ENCODE data around the gene CCNY. TPM values are rescaled to one million over a fixed set of nuclear protein-coding genes. Genes with fewer than 3 reads are reported as not detected.
A peak's percentile ranks its signal among the peaks of the same experiment; 100 is the strongest.

The CCNY gene
- total RNA-seq, 1 donor from 2014 or later = 41.3 TPM

DNA sequence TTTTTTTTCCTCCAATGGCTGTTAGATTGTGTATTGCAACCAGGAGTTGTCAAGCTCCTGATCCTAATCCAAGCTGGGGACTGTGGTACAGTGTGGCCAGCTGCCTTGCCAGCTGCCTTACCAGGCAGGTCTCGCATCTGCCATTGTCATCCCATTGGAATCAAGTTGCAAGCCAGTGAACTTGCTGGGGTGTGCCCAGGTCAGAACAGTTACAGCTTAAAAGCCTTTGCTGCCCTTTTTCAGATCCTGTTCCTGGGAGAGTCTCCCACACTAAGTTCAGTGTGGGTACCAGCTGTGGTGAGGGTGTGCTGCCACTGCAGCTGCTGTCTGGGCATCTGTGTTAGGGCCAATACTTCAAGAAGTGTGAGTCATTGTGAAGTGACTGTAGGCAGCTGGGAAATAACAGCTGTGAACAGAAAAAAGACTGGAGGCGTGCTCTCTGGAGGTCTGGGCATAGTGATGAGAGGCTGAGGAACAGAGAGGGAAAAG, 72.8 kb downstream of the CCNY start:
- Histone ChIP-seq H3K36me3 (ENCODE audit: control insufficient read depth, insufficient read depth, low read length) (no peaks in the 10 kb centered on the region), H3K4me3 (ENCODE audit: low read depth, low read length) (no peak overlapping the region), H3K27me3 (ENCODE audit: control insufficient read depth, insufficient read depth, low read length) (no peaks in the 10 kb centered on the region)
- DNase-seq (ENCODE audit: low read depth) = peak; percentile 83
- TF ChIP-seq, protein P1, sequence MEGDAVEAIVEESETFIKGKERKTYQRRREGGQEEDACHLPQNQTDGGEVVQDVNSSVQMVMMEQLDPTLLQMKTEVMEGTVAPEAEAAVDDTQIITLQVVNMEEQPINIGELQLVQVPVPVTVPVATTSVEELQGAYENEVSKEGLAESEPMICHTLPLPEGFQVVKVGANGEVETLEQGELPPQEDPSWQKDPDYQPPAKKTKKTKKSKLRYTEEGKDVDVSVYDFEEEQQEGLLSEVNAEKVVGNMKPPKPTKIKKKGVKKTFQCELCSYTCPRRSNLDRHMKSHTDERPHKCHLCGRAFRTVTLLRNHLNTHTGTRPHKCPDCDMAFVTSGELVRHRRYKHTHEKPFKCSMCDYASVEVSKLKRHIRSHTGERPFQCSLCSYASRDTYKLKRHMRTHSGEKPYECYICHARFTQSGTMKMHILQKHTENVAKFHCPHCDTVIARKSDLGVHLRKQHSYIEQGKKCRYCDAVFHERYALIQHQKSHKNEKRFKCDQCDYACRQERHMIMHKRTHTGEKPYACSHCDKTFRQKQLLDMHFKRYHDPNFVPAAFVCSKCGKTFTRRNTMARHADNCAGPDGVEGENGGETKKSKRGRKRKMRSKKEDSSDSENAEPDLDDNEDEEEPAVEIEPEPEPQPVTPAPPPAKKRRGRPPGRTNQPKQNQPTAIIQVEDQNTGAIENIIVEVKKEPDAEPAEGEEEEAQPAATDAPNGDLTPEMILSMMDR (IDR thresholded peaks at IDR 0.05; ENCODE audit: insufficient read depth, low read length, poor library complexity, severe bottlenecking) = no peak

DNA sequence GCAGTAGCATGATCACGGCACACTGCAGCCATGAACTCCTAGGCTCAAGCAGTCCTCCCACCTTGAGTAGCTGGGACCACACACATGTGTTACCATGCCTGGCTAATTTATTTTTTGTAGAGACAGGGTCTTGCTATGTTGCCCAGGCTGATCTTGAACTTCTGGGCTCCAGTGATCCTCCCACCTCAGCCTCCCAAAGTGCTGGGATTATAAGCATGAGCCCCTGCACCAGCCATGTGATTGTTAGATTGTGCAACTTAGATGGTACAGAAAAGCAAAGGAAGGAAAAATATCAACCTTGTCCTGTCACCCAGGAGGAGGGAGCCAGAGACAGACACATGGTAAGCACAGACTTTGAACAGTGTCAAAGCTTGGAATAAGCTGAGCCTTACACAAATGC, 73.5 kb downstream of the CCNY start:
- no peak for DNase-seq (ENCODE audit: low read depth)
- no peaks in the 10 kb centered on the region for H3K27me3 ChIP-seq (ENCODE audit: control insufficient read depth, insufficient read depth, low read length)
- no peak overlapping the region for H3K4me3 ChIP-seq (ENCODE audit: low read depth, low read length)
- TF ChIP-seq, protein P1 (IDR thresholded peaks at IDR 0.05; ENCODE audit: insufficient read depth, low read length, poor library complexity, severe bottlenecking) = no peak
- H3K36me3 ChIP-seq (ENCODE audit: control insufficient read depth, insufficient read depth, low read length) = no peaks in the 10 kb centered on the region

DNA sequence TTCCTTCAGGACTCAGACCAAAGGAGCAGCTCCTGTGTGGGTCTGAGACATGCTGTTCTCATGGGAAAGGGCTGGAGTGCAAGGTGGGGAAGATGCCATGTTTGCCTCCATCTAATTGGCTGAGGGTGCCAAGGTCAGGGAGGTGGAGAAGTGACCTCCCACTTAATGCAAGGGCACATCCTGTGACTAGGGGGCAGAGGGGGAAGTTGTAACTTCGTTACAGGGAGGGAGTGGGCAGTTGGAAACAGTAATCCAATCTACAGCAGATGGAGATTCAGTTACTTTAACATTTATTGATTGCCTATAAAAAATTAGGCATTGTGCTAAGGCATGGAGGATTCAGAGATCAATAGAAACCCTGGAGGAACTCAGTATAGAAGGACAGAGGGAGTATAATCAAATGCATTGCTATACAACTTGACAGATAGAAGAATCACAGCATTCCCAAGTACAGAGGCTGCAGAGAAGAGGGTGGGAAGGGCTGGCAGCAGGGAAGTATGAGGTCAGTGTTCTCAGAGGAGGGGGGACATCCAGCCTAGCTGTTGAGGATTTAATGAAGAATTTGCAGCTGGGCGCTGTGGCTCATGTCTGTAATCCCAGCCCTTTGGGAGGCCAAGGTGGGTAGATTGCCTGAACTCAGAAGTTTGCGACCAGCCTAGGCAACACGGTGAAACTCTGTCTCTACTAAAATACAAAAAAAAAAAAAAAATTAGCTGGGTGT, 75.9 kb downstream of the CCNY start:
- TF ChIP-seq, protein P1 (IDR thresholded peaks at IDR 0.05; ENCODE audit: insufficient read depth, low read length, poor library complexity, severe bottlenecking) = no peak
- H3K27me3 ChIP-seq (ENCODE audit: control insufficient read depth, insufficient read depth, low read length) = no peaks in the 10 kb centered on the region
- no peak for DNase-seq (ENCODE audit: low read depth)
- H3K4me3 ChIP-seq (ENCODE audit: low read depth, low read length) = no peak overlapping the region
- no peaks in the 10 kb centered on the region for H3K36me3 ChIP-seq (ENCODE audit: control insufficient read depth, insufficient read depth, low read length)

DNA sequence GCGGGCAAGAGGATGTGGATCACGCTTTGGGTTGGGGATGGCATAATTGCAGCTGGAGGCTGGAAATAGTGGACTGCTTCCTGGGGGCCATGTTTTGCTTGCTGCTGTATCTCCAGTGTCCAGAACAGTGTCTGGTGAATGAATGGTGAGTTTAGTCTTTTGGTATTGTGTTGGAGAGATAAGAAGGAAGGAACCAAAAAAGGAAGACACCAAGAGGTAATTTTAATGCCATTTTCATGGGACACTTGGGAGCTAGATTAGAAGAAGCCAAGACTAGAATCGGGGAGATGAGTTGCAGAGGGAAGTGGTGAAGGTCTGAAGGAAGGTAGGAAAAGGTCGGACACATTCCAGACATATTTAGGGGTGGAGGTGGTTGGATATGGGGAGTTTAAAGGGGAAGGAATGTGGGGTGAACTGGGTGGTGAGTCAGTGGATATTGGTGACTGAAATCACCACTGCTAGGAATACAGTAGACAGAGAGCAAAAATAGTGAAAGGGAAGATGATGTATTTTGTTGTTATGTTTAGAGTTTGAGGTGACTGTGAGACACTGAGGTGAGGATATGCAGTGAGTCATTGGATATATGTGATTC, 76.7 kb downstream of the CCNY start:
- Histone ChIP-seq H3K4me3 (ENCODE audit: low read depth, low read length) (no peak overlapping the region), H3K27me3 (ENCODE audit: control insufficient read depth, insufficient read depth, low read length) (no peaks in the 10 kb centered on the region), H3K36me3 (ENCODE audit: control insufficient read depth, insufficient read depth, low read length) (no peaks in the 10 kb centered on the region)
- DNase-seq (ENCODE audit: low read depth) = no peak
- TF ChIP-seq, protein P1 (IDR thresholded peaks at IDR 0.05; ENCODE audit: insufficient read depth, low read length, poor library complexity, severe bottlenecking) = no peak

DNA sequence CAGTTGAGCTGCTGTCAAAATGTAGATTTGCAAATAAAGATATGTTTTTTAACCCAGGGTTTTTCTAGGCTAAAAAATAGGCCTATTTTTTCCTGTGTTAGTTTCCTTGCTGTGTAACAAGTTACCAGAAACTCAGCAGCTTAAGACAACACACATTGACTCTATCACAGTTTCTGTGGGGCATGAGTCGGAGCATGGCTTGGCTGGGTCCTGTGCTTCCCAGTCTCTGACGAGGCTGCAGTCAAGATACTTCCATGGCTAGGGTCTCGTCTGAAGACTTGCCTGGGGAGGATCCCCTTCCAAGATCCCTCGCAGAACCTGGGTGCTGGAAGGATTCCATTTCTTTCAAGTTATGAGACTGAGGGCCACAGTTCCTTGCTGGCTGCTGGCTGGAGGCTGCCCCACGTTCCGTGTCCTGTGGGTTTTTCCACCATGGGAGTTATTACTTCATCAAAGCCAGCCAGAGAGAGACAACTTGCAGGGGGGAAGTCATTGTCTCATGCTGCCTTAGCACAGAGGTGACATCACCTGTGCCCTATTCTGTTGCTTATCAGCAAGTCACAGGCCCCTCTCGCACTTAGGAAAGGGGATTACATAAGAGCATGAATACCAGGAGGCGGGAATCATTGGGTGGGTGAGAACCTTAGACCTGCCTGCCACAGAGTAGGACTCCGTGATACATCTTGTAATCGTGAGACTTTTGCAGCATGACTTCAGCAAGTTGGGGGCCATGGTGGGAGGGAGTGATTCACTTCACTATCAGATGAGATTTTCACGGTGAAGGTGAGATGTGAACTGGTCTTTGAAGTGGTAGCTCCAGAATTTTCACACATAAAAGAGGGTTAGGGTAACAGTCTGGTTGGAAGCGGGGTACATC, 77.9 kb downstream of the CCNY start:
- no peak overlapping the region for H3K4me3 ChIP-seq (ENCODE audit: low read depth, low read length)
- H3K27me3 ChIP-seq (ENCODE audit: control insufficient read depth, insufficient read depth, low read length) = no peaks in the 10 kb centered on the region
- no peaks in the 10 kb centered on the region for H3K36me3 ChIP-seq (ENCODE audit: control insufficient read depth, insufficient read depth, low read length)
- no peak for DNase-seq (ENCODE audit: low read depth)
- TF ChIP-seq, protein P1 (IDR thresholded peaks at IDR 0.05; ENCODE audit: insufficient read depth, low read length, poor library complexity, severe bottlenecking) = no peak

Data from kidney epithelial cell (primary cell).